Rectal smooth muscle tissue (tissue), 1 donor: ENCODE measurements around the gene DNAH10.

Experiments used
- H3K27ac ChIP-seq: one replicate; pipeline ENCODE4 v1.7.0; 2013; ENCODE audit warnings: low read depth, low read length, inconsistent platforms
- H3K27me3 ChIP-seq: one replicate; pipeline ENCODE4 v1.7.0; 2013; ENCODE audit warnings: low read length; ENCODE audit not compliant: control insufficient read depth, insufficient read depth
- H3K36me3 ChIP-seq: one replicate; pipeline ENCODE4 v1.7.0; 2013; ENCODE audit warnings: low read length; ENCODE audit not compliant: control insufficient read depth, insufficient read depth
- H3K4me1 ChIP-seq: one replicate; pipeline ENCODE4 v1.7.0; 2013; ENCODE audit warnings: low read length; ENCODE audit not compliant: control insufficient read depth, insufficient read depth
- H3K4me3 ChIP-seq: one replicate; pipeline ENCODE4 v1.7.0; 2013; ENCODE audit warnings: low read length
- H3K9ac ChIP-seq: one replicate; pipeline ENCODE4 v1.7.0; 2013; ENCODE audit warnings: low read length

DNAH10 gene

DNA sequence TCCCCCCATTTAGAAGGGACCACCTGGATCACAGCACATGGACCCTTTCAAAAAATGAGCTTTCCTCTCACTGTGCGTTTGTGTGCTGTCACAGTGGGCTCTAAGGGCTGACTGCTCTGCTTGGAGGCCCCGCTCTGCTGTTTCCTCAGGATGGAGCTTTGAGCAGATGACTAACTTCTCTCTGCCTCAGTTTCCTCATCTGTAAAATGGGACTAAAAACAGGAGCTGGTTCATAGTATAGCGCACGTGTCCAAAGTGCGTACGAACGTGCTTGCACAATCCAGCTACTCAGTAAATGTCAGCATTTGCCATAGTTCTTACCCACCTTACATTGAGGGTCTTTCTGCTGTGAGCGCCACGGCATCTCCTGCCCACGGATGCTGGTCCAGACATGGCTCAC, 12.7 kb upstream of the DNAH10 start:
- Histone ChIP-seq H3K36me3 (peaks cover 38% of the 10 kb centered on the region), H3K27me3 (no peaks in the 10 kb centered on the region), H3K27ac (no peak overlapping the region), H3K9ac (no peak overlapping the region), H3K4me3 (no peak overlapping the region), H3K4me1 (no peaks in the 10 kb centered on the region)

DNA sequence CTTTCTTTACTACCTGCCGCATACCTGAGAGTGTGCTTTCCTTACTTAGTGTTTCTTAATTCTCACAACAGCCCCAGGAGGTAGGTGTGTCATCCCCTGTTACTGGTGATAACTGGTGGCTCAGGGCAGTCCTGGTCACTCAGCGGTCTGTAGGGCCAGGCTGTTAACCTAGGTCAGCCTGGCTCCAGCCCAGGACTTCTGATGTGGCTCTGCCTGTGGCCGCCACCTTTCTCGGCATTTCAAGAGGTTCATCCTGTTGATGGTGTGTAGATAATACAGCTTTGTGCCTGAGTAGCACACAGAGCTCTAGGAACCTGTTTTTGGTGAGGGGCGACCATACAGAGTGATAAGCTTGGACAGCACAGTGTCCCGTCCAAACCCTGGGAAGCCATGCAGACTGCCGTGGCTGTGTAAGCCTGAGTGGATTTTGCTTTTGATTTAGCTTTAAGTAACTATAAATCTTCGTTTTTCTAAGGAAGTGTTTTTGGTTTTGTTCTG, 11.9 kb upstream of the DNAH10 start:
- H3K4me3 ChIP-seq: no peak overlapping the region
- no peak overlapping the region for H3K27ac ChIP-seq
- H3K9ac ChIP-seq: no peak overlapping the region
- H3K36me3 ChIP-seq: peaks cover 34% of the 10 kb centered on the region
- H3K27me3 ChIP-seq: no peaks in the 10 kb centered on the region
- no peaks in the 10 kb centered on the region for H3K4me1 ChIP-seq

DNA sequence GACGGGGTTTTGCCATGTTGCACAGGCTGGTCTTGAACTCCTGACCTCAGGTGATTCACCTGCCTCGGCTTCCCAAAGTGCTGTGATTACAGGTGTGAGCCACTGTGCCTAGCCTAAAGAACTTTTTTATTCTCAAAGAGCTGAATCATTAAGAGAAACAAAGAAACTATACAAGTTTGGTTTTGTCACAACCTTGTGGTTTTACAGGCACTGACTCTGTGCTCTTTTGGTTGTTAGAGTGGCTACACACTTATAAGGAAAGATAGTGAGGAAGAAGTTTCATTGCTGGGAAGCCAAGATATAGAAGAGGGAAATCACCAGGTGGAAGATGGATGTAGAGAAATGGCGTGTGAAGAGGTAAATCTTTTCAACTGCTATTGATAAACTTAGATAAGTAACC, 10.1 kb upstream of the DNAH10 start:
- no peak overlapping the region for H3K9ac ChIP-seq
- H3K4me3 ChIP-seq: no peak overlapping the region
- H3K4me1 ChIP-seq: no peaks in the 10 kb centered on the region
- H3K27ac ChIP-seq: no peak overlapping the region
- H3K36me3 ChIP-seq: peaks cover 31% of the 10 kb centered on the region
- H3K27me3 ChIP-seq: no peaks in the 10 kb centered on the region

DNA sequence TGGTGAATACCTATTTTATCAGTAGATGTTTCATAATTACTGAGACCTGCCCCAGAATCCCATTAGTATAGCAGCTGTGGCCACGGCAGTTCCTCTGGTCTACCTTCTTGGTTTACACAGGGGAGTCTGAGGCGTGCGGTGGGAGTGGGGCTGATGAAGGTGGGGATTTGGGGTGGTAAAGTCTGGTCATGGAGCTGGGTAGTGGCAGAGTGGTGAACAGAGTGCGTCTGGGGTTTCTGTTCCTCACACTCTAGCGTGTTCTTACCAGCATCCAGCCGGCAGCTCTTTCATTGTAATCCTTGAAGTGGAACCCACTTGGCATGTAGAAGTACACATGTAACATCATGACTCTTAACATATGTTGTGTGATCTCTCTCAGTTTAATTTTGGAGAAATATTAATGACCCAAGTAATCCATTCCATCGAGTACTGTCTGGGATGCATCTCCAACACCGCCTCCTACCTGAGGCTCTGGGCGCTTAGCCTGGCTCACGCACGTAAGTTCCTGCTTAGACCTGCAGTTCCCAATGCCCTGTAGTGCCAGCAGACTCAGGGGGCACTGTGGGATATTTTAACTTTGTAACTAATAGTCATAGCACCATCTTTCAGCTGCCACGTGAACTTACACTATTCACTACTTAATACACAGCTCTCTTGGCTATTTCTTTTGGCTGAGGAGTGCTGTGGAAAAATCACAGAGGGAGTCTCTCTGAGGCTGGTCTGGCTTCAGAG, 7.9 kb upstream of the DNAH10 start:
- H3K27me3 ChIP-seq: no peaks in the 10 kb centered on the region
- H3K27ac ChIP-seq: no peak overlapping the region
- no peak overlapping the region for H3K9ac ChIP-seq
- peaks cover 22% of the 10 kb centered on the region for H3K36me3 ChIP-seq
- H3K4me3 ChIP-seq: no peak overlapping the region
- H3K4me1 ChIP-seq: no peaks in the 10 kb centered on the region

DNA sequence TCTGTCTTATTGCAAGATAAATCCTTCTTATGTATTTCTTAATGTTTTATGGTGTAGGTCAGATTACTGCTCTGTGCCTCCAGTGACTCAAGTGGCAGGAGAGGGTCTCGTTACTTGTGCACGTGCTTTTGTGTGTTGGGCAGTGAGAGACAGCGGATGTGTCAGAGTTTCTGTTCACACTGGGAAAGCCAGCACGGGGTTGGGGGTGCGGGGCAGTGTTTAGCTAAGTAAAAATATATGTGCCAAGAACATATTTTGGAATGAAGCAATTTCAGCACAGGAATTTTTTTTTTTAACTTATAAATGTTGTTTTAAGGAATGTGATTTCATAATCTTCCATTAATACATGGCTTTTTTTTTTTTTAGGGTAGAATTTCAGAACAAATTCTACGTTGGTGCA, 4.5 kb upstream of the DNAH10 start:
- no peak overlapping the region for H3K27ac ChIP-seq
- H3K27me3 ChIP-seq: no peaks in the 10 kb centered on the region
- no peak overlapping the region for H3K9ac ChIP-seq
- H3K4me1 ChIP-seq: no peaks in the 10 kb centered on the region
- H3K4me3 ChIP-seq: no peak overlapping the region
- H3K36me3 ChIP-seq: peaks cover 18% of the 10 kb centered on the region

DNA sequence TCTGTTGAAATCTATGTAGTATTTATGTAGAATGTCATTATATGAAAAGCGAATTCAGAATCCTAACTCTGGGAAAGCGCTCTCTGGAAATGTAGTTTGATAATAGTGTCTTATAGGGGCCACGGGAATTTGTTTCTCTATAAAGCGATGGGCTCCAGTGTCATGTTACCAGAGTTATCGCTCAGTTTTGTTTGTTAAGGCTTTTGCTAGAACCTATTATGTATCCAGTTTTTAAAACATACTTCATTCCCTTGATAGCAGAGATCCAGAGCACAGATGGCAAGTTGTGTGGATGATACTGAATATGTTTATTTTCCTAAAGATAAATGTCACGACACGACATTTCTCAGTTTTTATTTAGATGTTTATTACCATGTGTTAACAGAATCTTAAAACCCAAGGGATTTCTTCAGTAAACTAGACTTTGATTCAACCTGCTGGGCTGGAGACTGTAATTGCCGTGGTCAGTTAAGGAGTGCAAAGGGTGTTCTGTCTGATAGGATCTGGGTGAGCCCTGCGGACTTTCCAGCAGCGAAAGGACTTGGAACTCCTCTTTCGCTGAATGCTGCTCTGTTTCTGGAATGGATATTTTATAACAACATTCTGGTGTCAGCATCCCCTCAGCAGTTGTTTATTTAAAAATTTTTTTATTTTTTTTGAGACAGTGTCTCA, 1.7 kb upstream of the DNAH10 start:
- H3K27me3 ChIP-seq: no peaks in the 10 kb centered on the region
- no peaks in the 10 kb centered on the region for H3K4me1 ChIP-seq
- H3K4me3 ChIP-seq: no peak overlapping the region
- H3K27ac ChIP-seq: no peak overlapping the region
- H3K36me3 ChIP-seq: peaks cover 5% of the 10 kb centered on the region
- no peak overlapping the region for H3K9ac ChIP-seq

DNA sequence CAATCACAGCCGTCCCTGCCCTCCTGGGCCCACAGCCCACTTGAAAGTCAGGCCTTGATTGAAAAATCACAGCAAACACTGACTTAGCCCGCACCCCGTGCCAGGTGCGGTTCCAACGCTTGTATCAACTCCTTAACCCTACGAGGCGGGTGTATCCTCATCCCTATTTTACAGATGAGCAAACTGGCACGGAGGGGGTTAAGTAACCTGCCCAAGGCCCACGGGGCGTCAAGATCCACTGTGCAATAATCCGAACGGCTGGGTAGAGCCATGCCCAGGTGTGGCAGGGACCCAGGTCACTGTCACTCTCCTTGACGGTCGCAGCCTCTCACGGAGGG, 583 bp downstream of the DNAH10 start:
- Histone ChIP-seq H3K27ac (no peak overlapping the region), H3K9ac (no peak overlapping the region), H3K4me1 (no peaks in the 10 kb centered on the region), H3K4me3 (peak overlapping the region; percentile 67), H3K36me3 (peaks cover 5% of the 10 kb centered on the region), H3K27me3 (no peaks in the 10 kb centered on the region)

DNA sequence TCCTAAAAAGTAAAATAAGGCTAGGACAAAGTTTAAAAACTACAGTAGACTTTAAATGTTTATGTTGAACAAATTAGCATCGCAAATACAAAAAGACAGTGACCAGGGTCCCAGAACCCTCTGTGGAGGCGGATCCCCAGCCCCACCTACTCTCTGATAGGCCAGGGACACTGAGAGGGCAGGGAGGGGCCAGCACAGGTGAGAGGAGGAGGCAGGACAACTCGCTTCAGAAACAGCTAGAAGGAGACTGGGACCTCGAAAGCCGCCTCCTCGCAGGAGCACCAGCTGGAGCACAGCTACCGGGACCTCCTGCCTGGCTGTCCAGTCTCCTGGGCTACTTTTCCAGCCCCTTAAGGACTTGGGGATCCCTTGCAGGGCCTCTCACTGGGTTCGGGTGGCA, 992 bp downstream of the DNAH10 start:
- no peak overlapping the region for H3K9ac ChIP-seq
- H3K27ac ChIP-seq: no peak overlapping the region
- peaks cover 5% of the 10 kb centered on the region for H3K36me3 ChIP-seq
- no peak overlapping the region for H3K4me3 ChIP-seq
- H3K4me1 ChIP-seq: no peaks in the 10 kb centered on the region
- no peaks in the 10 kb centered on the region for H3K27me3 ChIP-seq

DNA sequence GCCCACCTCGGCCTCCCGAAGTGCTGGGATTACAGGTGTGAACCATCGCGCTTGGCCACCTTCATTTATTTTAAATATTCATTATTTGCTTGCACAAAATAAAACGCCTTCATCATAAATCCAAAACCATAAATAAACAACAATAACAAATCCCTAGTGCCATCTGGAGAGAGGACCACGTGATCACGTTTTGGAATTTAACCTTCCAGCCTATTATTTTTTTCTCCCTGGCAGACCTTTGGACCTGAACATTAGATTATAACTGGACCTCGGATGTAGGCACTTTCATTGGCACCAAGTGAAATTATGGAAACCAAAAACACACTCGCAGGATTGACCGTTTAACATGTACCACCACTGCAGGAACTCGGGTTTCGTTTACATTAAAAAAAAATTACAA, 2.0 kb downstream of the DNAH10 start:
- Histone ChIP-seq H3K4me1 (no peaks in the 10 kb centered on the region), H3K27me3 (no peaks in the 10 kb centered on the region)

DNA sequence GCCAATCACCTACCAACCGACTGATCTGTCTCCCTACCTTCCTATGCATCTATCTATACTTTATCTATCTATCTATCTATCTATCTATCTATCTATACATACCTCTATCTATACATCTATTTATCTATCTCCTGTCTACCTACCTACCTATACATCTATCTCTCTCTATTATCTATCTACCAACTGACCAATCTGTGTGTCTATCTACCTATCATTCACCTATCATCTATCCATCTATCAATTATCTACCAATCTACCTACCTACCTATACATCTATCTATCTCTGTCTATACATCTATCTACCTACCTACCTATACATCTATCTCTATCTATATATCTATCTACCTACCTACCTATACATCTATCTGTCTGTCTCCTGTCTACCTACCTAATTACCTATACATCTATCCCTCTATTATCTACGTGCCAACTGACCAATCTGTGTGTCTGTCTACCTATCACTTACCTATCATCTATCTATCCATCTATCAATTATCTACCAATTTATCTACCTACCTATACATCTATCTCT, 3.5 kb downstream of the DNAH10 start:
- Histone ChIP-seq H3K4me3 (no peak overlapping the region), H3K27me3 (peaks cover 3% of the 10 kb centered on the region), H3K36me3 (no peaks in the 10 kb centered on the region), H3K27ac (no peak overlapping the region), H3K9ac (no peak overlapping the region), H3K4me1 (no peaks in the 10 kb centered on the region)

More for the DNA sequence above, 2.0 kb downstream of the DNAH10 start:
- Histone ChIP-seq H3K9ac (no peak overlapping the region), H3K36me3 (peaks cover 5% of the 10 kb centered on the region), H3K4me3 (no peak overlapping the region), H3K27ac (no peak overlapping the region)

DNA sequence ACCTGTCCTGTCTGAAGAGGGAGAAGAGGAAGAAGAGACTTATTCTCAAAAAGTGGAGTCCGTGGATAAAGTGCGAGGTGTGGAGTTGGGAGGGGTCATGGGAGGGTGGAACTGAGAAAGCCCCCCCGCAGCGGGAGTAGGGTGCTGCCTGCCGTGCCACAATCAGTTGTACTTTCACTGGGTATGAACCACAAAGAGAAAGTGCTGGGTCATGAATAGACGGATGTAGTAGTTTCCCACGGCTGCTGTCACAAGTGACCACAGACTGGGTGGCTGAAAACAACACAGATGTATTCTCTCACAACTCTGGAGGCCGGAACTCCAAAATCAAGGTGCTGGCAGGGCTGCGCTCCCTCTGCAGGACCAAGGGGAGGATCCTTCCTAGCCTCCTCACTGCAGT, 5.5 kb downstream of the DNAH10 start:
- no peak overlapping the region for H3K9ac ChIP-seq
- no peak overlapping the region for H3K4me3 ChIP-seq
- H3K27ac ChIP-seq: no peak overlapping the region
- H3K4me1 ChIP-seq: no peaks in the 10 kb centered on the region
- H3K27me3 ChIP-seq: peaks cover 4% of the 10 kb centered on the region
- no peaks in the 10 kb centered on the region for H3K36me3 ChIP-seq

DNA sequence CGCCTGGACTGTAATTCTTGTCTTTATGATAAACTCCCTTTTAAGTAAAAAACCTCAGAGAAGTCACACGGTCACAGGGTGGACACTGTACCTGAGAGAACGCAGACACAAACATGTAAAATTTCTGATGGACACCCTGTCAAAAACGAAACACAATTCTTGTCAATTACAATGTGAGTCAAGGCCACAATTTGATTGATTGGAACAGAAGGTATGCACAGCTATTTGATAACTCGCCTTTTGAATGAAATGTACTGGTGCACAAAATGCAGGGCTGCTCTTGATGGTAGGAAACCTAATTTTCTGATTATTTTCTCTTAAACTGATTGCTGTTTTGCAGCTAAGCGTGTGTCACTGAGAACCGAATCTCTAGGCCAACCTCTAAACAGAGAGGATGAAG, 9.2 kb downstream of the DNAH10 start:
- H3K27me3 ChIP-seq: peaks cover 4% of the 10 kb centered on the region
- H3K4me1 ChIP-seq: no peaks in the 10 kb centered on the region
- no peak overlapping the region for H3K27ac ChIP-seq
- H3K9ac ChIP-seq: no peak overlapping the region
- no peak overlapping the region for H3K4me3 ChIP-seq
- H3K36me3 ChIP-seq: no peaks in the 10 kb centered on the region

DNA sequence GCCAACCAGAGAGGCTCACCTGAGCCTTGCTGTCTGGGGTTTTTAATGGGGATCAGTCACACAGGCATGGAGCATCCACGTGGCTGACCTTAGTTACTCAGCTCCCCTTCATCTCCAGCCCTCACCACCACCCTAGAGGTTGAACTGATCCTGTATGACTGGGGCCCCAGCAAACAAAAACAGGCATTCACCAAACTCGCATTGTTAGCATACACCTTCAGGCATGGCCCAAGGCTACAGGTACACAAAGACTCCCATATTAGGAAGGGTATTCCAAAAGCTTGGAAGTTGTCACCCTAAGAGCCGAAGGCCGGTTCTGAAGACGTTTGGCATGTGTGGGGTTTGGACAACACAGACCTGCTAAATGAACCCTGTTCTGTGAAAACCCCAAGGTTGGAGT, 10.0 kb downstream of the DNAH10 start:
- Histone ChIP-seq H3K9ac (no peak overlapping the region), H3K4me1 (no peaks in the 10 kb centered on the region), H3K27ac (no peak overlapping the region), H3K4me3 (no peak overlapping the region), H3K36me3 (no peaks in the 10 kb centered on the region), H3K27me3 (peaks cover 4% of the 10 kb centered on the region)
